Measurements from ENCODE around the gene REX1BD.

REX1BD gene

DNA sequence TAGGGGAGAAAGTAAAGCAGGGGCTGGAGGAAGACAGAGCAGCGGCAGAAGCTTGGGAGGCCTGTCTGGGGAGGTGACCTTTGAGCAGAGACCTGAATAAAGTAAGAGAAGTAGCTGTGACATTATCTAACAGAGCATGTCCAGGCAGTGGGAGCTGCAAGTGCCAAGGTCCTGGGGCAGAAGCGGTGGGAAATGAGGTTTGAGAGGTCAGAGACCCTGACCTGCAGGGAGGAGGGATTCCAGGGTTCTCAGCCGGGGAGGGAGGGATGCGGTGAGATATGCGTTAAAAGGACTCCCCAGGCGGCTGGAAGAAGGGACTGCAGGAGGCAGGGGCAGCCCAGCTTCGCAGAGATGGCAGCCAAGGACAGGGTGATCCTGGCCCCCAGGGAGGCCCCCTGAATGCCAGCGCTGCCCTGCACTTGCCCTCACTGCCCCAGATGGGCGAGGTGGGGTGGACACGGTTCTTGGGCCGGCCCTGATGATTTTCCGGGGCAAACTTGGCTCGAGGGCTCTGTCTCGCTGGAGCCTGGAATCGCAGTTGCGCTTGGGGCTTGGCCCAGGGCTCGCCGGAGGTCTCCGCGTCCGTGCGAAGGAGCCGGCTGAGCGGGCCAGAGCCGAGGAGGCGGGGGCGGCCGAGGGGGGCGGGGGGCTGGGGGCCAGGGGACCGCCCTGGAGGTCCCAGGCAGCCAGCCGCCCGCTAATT lies 14.8 kb downstream of the REX1BD start:
- ATAC-seq (ENCODE audit: low read depth) (peak; percentile 69), DNase-seq (ENCODE audit: low spot score in 2 of 2) (no peak)
- H3K27me3 Mint-ChIP-seq = peaks cover 26% of the 10 kb centered on the region
- no peaks in the 10 kb centered on the region for H3K36me3 Mint-ChIP-seq
- no peak overlapping the region for H3K27ac Mint-ChIP-seq
- H3K4me3 Mint-ChIP-seq = no peak overlapping the region
- no peaks in the 10 kb centered on the region for H3K9me3 Mint-ChIP-seq
- H3K4me1 Mint-ChIP-seq = peaks cover 7% of the 10 kb centered on the region

DNA sequence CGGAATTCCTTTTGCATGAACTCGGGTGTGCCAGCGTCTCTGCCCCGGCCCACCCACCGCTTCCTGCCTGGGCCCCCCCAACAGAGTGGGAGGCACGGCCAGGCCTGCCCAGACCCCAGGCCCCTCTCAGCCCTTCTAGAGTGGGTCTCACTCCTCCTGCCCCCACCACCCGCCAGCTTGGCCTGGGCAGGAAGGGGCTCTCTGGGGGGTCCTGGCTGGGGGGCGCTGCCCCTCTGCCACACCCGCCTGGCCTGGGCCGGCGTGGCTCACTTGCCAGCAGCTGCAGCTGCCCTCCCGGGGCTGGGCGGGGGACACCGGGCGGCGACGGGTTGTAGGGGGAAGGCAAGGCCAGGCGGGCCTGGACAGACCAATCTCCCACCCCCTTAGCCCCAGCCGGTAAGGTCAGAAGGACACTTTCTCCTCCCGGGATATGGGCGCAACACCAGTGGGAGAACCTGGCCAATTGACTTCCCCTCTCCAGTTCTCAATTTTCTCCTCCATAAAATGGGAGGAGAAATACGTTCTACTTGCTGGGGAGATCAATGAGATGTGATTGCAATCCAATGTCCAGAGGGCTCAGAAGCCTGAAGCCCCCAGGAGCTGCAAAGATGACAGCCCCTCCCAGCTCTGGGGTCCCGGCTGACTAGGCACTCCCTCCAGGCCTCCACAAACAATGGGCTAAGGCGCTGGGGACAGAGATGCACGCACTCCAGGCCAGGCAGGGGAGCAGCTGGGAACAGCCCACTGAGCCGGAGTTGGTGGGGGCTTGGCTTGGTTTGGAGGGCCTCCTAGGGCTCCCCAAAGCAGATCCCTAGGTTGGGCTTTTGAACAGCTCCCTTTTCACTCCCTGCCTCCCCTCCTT lies 15.6 kb downstream of the REX1BD start:
- Mint-ChIP-seq H3K4me3 (no peak overlapping the region), H3K27me3 (peaks cover 32% of the 10 kb centered on the region), H3K4me1 (peaks cover 10% of the 10 kb centered on the region), H3K9me3 (no peaks in the 10 kb centered on the region), H3K36me3 (no peaks in the 10 kb centered on the region), H3K27ac (no peak overlapping the region)
- ATAC-seq (ENCODE audit: low read depth) (no peak), DNase-seq (ENCODE audit: low spot score in 2 of 2) (no peak)

DNA sequence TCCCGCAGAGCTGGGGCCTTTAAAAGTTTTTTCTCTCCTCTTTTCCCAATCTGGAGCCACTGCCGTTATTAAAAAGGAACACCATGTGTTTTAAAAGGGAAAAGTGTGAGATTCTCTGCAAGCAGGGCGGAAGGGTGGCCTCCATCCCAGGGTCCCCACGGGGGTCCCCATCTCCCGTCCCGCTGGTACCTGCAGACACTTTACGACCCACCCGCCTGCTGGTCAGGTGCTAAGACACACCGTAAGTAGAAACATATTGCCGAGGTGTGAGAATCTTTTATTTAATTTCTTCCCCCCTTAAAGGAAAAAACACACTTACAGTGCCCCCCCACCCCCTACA lies 16.2 kb downstream of the REX1BD start:
- no peak for ATAC-seq (ENCODE audit: low read depth)
- H3K4me3 Mint-ChIP-seq = no peak overlapping the region
- H3K27ac Mint-ChIP-seq = no peak overlapping the region
- no peaks in the 10 kb centered on the region for H3K9me3 Mint-ChIP-seq
- peaks cover 11% of the 10 kb centered on the region for H3K4me1 Mint-ChIP-seq
- no peak for DNase-seq (ENCODE audit: low spot score in 2 of 2)
- no peaks in the 10 kb centered on the region for H3K36me3 Mint-ChIP-seq
- peaks cover 33% of the 10 kb centered on the region for H3K27me3 Mint-ChIP-seq

DNA sequence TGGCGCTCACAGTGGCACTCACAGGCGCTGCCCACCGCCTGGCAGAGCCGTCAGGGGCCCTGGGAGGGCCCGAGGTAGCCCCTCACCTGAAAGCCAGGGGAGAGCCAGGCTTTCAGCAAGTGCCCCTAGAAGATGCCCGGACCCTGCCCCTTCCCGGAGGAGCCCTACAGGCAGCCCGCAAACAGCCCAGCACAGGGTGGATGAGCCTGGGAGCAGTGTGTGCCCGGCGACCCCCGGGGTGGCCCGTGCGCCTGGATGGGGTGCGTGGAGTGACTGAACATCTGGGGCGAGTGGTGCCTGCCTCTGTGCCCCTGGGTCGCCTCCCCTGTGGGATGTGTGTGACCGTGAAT lies 16.6 kb downstream of the REX1BD start:
- ATAC-seq (ENCODE audit: low read depth) (no peak), DNase-seq (ENCODE audit: low spot score in 2 of 2) (no peak)
- H3K9me3 Mint-ChIP-seq = no peaks in the 10 kb centered on the region
- peak overlapping the region; percentile 72 for H3K4me3 Mint-ChIP-seq
- peaks cover 11% of the 10 kb centered on the region for H3K4me1 Mint-ChIP-seq
- no peak overlapping the region for H3K27ac Mint-ChIP-seq
- H3K36me3 Mint-ChIP-seq = no peaks in the 10 kb centered on the region
- H3K27me3 Mint-ChIP-seq = peaks cover 33% of the 10 kb centered on the region

DNA sequence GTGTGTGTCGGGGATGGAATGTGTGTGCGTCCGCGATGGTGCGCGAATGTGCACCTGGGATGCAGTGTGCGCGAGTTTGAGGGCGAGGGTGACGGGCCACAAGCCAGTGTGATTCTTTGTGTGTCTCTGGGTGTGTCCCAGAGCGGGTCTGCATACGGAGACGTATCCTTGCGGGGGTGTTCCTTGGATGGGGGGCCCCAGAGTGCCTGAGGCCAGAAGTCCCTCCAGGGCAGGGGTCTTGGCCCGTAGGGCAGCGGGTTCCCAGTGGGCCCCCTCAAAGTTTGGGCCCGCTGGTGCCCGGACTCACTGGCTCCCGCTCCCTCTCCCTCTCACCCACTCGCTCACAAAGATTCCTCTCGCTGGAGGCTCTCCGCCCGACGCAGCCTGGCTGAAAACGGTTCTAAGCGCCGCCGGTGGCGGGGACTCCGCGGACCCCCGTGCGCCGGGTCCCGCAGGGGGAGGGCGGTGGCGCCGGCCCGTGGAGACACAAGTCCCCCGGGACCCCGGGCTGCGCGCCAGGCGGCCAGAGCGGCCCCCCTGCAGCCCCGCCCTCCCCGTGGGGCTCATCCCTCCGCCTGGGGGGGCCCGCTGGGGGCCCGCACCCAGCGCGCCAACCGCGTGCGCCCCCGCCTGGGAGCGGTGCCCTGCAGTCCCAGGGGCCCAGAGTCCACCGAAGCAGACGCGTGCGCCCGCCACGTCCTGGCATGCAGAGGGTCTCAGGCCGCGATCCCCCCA lies 17.1 kb downstream of the REX1BD start:
- peaks cover 33% of the 10 kb centered on the region for H3K27me3 Mint-ChIP-seq
- no peaks in the 10 kb centered on the region for H3K36me3 Mint-ChIP-seq
- no peaks in the 10 kb centered on the region for H3K9me3 Mint-ChIP-seq
- ATAC-seq (ENCODE audit: low read depth) (no peak), DNase-seq (ENCODE audit: low spot score in 2 of 2) (no peak)
- H3K27ac Mint-ChIP-seq = no peak overlapping the region
- peak overlapping the region; percentile 72 for H3K4me3 Mint-ChIP-seq
- H3K4me1 Mint-ChIP-seq = peaks cover 11% of the 10 kb centered on the region

DNA sequence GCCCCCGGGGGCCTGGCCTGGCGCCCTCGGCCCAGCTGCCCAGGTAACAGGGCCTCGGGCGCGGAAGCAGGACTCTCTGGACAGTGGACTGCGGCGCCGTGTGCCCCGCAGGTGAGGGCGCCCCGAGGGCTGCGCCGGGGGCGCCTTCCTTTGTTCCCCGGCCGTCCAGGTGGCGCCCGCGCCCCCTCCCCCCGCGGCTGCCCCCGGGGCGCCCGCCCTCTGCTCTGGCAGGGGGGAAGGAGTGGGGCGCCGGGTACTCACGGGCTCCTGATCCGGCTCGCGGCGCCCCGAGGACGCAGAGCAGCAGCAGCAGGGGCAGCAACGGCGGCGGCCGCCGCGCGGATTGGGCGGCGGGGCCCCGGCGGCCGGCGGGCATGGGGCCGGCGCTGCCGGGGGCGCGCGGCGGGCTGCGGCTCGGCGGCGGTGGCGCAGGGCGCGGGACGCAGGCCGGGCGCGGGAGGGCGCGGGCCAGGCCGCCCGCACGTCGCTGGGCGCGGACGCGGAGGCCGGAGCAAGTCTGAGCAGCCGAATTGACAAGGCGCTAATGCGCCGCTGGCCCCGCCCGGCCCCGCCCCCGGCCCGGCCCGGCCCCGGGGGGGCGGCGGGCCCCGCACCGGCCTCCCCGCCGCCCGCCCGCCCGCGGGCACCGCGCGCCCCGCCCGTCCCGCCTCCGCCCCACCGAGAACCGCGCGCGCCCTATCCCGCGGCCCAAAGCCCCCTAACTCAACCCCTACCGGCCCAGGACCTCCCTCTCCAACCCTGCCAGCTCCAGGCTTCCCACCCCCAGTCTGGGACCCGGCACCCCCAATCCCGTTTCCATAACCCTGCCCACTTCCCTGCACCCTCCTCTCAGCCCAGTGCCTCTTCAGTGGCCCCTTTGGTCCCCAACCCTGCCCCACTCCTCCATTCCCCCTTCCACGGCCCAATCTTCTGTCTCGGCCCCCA lies 18.0 kb downstream of the REX1BD start, which contains the start of gene CRLF1:
Gene CRLF1, minus strand, starts transcription at position 519 of the 945 bp plus-strand sequence. Its CDS starts 143 bp downstream, at position 376.
- Mint-ChIP-seq H3K36me3 (no peaks in the 10 kb centered on the region), H3K9me3 (no peaks in the 10 kb centered on the region), H3K4me1 (peaks cover 15% of the 10 kb centered on the region), H3K4me3 (peak within 1 kb of the TSS; percentile 77), H3K27me3 (peaks cover 33% of the 10 kb centered on the region), H3K27ac (no peak within 1 kb of the TSS)
- peak; percentile 10 for ATAC-seq (ENCODE audit: low read depth)
- DNase-seq (ENCODE audit: low spot score in 2 of 2) = no peak

DNA sequence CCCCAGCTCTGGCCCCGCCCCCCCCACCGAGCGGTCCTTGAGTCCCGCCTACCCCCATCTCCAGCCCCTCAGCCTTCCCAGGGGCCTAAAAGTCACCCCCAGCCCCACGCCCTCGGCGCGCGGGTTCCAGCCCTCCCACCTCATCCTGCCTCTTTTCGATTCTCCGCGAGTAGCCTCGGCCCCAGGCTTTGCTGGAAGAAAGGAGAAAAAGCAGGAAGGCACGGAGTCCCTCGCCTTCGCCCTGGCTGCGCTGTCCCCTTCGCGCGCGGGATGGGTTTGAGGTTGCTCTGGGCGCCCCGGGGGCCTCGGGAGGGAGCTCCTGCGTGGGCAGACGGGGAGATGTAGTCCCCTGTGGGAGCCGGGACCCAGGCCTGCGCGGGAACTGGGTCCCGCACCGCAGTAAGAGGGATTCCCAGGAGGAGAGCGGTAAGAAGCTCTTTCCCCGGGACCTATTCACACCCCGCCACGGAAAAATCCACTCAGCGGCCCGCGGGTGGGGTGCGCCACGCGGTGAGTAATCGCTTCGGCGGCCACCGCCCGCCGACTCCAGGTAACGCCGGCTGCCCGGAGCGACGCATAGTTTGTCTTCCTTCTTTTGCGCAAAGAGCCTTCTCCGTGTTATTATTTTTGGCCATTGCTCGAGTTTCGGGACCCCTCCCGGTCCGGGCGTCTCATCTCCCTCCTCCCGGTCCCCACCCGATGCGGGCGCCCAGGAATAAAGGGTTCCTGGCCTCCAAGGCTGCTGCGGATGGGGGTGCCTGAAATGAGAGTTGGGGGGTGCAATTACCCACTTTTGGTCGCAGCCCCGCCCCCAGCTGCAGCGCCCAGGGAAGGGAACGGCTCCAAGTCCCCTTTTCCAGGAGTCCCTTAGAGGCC lies 18.9 kb downstream of the REX1BD start:
- DNase-seq (ENCODE audit: low spot score in 2 of 2) (no peak), ATAC-seq (ENCODE audit: low read depth) (no peak)
- Mint-ChIP-seq H3K36me3 (no peaks in the 10 kb centered on the region), H3K27me3 (peaks cover 30% of the 10 kb centered on the region), H3K4me1 (peaks cover 21% of the 10 kb centered on the region), H3K9me3 (no peaks in the 10 kb centered on the region), H3K4me3 (peak overlapping the region; percentile 77), H3K27ac (no peak overlapping the region)

DNA sequence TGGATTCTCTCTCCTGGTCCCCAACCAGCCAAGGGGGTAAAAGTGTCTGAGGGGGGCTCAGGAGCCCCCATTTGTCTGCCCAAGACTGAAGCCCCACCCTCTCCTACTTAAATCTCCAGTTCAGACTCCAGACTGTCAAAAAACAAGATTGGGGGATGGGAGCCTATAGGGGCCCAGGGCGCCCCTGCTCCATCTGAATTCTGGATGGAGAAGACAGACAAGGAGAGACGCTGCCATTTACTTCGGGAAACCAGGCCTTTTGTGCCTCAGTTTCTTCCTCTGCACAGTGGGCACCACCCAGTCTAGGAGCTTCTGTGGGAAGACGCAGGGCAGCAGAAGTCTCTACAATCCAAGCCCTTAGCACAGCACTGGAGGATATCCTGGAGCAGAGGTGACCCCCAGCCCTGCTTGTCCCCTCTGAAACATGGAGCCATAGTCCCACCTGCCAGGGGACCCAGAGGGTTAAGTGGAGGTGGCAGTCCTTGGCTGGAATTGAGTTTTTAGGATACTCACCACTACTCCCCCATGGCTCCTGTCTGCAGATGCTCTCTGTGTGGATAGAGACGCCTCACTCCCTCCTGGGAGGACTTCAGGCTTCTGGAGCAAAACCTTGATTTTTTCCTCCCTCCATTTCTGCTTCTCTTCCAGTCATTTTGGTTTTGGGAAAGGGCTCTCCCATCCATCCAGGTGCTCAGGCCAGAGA lies 19.7 kb downstream of the REX1BD start:
- ATAC-seq (ENCODE audit: low read depth) (no peak), DNase-seq (ENCODE audit: low spot score in 2 of 2) (no peak)
- no peak overlapping the region for H3K27ac Mint-ChIP-seq
- H3K9me3 Mint-ChIP-seq = no peaks in the 10 kb centered on the region
- peaks cover 29% of the 10 kb centered on the region for H3K27me3 Mint-ChIP-seq
- no peaks in the 10 kb centered on the region for H3K36me3 Mint-ChIP-seq
- H3K4me3 Mint-ChIP-seq = no peak overlapping the region
- H3K4me1 Mint-ChIP-seq = peaks cover 20% of the 10 kb centered on the region

DNA sequence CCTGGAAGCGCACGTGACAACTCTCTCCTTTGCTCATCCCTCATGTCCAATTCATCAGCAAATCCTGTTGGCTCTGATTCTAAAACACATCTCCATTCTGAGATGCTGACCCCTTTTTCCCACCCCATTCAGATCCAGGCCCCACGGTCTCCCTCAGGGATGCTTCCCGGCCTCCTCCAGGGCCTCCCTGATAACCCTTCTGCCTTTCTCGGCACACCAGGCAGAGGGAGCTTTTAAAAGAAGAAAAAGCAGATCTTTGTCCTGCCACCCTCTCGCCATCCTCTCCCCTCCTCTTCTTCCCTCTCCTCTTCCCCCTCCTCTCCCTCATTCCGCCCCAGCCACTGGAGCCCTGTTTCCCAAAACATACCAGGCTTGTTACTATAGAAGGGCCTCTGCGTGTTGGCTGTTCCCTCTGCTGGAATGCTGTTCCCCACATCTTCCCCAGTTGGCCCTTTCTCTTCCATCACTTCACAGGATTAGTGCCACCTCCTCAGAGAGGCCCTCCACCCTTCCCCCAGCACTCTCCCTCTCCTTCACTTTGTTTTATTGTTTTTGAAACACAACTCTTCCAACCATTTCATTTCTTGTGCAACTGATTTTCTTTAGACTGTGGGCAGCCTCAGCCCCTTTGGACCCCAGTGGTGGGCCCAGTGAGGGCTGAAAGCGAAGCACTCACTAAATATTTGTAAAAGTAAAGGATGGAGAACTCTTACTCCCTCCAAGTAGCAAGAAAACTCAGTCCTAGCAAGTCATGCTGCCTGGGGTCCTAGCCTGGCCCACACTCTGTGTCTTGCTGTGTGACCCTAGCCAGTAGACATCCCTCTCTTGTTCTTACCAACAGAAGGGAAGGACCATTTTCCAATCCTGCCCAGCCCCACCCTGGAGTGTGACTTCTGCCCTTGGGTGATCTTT lies 20.5 kb downstream of the REX1BD start:
- Mint-ChIP-seq H3K27me3 (peaks cover 33% of the 10 kb centered on the region), H3K4me3 (no peak overlapping the region), H3K9me3 (no peaks in the 10 kb centered on the region), H3K27ac (no peak overlapping the region), H3K4me1 (peaks cover 25% of the 10 kb centered on the region), H3K36me3 (no peaks in the 10 kb centered on the region)
- no peak for ATAC-seq (ENCODE audit: low read depth)
- no peak for DNase-seq (ENCODE audit: low spot score in 2 of 2)

DNA sequence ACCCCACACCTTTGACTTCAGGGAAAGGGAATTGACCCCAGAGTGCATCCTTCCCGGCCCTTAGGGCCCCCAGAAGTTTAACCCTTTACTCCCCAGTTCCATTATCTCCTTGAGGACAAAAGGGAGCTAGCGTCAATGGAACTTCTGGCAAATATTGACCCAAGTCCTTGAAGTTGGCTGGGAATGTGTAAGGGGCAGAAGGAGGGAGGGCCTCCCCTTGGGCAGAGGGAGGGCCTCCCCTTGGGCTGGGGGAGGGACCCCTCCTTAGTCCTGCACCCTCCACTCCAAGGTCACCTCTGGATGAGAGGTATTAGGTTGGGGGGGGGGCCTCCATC lies 21.1 kb downstream of the REX1BD start:
- peaks cover 25% of the 10 kb centered on the region for H3K4me1 Mint-ChIP-seq
- H3K27ac Mint-ChIP-seq = no peak overlapping the region
- peaks cover 39% of the 10 kb centered on the region for H3K27me3 Mint-ChIP-seq
- DNase-seq (ENCODE audit: low spot score in 2 of 2) (no peak), ATAC-seq (ENCODE audit: low read depth) (no peak)
- no peaks in the 10 kb centered on the region for H3K36me3 Mint-ChIP-seq
- no peak overlapping the region for H3K4me3 Mint-ChIP-seq
- no peaks in the 10 kb centered on the region for H3K9me3 Mint-ChIP-seq

DNA sequence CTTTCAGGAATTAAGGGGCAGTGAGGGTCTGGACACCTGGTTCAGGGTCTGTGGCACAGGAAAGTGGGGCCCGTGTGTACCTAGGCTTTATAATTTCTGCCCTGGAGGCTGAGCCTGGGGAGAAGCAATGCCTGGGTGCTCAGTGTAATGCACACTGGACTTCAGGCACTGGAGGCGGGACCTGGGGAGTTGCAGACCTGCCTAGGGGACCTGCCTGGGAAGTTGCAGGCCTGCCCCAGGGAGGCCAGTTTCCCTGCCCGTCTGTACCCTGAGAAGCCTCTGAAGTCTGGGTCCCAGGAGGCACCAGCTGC lies 21.6 kb downstream of the REX1BD start:
- Mint-ChIP-seq H3K4me3 (no peak overlapping the region), H3K9me3 (no peaks in the 10 kb centered on the region), H3K36me3 (no peaks in the 10 kb centered on the region), H3K27ac (no peak overlapping the region), H3K27me3 (peaks cover 42% of the 10 kb centered on the region), H3K4me1 (peaks cover 25% of the 10 kb centered on the region)
- no peak for DNase-seq (ENCODE audit: low spot score in 2 of 2)
- ATAC-seq (ENCODE audit: low read depth) = no peak
